Measurements from ENCODE around the gene TM4SF5.

DNA sequence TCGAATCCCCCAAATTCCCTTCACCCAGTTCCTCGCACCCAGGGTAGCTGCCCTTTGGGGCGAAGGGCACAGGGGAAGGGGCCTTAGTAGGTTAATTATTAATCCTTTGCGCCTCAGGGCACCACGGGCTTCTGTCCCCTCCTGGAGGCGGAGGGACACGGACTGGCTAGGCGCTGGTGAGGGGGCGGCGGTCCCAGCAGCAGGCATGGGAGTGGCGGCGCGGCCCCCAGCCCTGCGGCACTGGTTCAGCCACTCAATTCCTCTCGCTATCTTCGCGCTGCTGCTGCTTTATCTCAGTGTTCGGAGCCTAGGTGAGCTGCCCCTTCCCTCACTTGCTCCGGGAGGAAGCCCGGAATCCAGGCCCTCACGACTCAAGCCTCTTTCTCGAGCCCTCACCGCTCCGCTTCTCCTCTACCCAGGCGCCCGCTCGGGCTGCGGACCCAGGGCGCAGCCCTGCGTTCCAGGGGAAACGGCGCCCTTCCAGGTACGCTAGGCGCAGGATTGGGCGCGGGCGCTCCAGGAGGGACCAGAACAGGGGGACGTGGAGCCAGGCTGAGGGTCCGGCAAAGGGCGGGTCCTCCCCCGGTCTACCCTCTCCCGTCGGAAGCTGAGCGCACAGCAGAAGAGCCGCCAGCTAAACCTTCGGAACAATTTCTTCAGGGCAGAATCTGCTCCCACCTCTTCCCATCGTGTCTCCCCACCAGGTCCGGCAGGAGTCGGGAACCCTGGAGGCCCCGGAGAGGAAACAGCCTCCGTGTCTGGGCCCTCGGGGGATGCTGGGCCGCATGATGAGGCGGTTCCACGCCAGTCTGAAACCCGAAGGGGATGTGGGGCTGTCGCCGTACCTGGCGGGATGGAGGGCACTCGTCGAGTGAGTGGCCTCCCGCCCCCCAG, 17.4 kb downstream of the TM4SF5 start, which contains the start of gene GLTPD2:
- TF ChIP-seq, protein P1, sequence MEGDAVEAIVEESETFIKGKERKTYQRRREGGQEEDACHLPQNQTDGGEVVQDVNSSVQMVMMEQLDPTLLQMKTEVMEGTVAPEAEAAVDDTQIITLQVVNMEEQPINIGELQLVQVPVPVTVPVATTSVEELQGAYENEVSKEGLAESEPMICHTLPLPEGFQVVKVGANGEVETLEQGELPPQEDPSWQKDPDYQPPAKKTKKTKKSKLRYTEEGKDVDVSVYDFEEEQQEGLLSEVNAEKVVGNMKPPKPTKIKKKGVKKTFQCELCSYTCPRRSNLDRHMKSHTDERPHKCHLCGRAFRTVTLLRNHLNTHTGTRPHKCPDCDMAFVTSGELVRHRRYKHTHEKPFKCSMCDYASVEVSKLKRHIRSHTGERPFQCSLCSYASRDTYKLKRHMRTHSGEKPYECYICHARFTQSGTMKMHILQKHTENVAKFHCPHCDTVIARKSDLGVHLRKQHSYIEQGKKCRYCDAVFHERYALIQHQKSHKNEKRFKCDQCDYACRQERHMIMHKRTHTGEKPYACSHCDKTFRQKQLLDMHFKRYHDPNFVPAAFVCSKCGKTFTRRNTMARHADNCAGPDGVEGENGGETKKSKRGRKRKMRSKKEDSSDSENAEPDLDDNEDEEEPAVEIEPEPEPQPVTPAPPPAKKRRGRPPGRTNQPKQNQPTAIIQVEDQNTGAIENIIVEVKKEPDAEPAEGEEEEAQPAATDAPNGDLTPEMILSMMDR (IDR thresholded peaks at IDR 0.05; ENCODE audit: insufficient read depth, low read length, poor library complexity, severe bottlenecking), result no peak
- no peak for TF ChIP-seq EZH2phosphoT487 (conservative IDR thresholded peaks at IDR 0.05; ENCODE audit: low read length)
